Measurements from ENCODE around the gene NOVA1. TPM values are rescaled to one million over a fixed set of nuclear protein-coding genes. Genes with fewer than 3 reads are reported as not detected.

Gene NOVA1, protein sequence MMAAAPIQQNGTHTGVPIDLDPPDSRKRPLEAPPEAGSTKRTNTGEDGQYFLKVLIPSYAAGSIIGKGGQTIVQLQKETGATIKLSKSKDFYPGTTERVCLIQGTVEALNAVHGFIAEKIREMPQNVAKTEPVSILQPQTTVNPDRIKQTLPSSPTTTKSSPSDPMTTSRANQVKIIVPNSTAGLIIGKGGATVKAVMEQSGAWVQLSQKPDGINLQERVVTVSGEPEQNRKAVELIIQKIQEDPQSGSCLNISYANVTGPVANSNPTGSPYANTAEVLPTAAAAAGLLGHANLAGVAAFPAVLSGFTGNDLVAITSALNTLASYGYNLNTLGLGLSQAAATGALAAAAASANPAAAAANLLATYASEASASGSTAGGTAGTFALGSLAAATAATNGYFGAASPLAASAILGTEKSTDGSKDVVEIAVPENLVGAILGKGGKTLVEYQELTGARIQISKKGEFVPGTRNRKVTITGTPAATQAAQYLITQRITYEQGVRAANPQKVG
- under 0.01 and 0.43 TPM in 2 replicates for total RNA-seq

DNA sequence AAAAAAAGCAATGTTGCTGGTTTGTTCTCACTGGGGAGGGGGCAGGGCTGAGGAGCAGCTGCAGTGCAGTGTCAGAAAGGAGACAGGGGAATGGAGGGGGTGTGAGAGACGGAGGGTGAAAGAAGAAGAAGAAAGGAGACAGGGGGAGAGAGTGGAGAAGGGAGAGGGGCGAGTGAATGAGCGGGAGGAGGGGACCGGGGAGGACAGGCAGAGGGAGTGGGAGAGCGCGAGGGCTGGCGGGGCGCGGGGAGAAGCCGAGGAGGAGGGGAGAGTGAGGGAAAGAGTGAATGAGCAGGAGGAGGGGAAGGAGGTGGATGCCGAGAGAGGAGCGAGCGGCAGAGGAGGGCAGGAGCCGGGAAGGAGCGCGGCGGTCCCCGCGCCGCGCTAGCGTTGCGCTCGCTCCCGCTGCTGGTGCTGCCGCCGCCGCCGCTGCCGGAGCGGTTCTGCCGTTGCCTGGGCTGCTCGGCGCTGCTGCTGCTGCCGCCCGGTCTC lies at the start of gene NOVA1:
Gene NOVA1, minus strand, starts transcription at position 445 of the 492 bp plus-strand sequence. CDS start 597 bp downstream, outside the sequence.

